Lower leg skin (tissue), 4 donors: Measurements from ENCODE around the gene RXRG. TPM values are rescaled to one million over a fixed set of nuclear protein-coding genes. Genes with fewer than 3 reads are reported as not detected.

ENCODE experiments used
- DNase-seq, 2 donors: peaks; one replicate each; pipeline ENCODE4 v3.0.0-alpha.2; 2019; ENCODE audit warnings: low spot score in 2 of 2
- H3K4me3 ChIP-seq: fragments of 200-600 bp; sonication (generic); 2 replicates; pipeline ENCODE4 v1.5.1; 2017; ENCODE audit warnings: mild to moderate bottlenecking, low read depth; ENCODE audit not compliant: poor library complexity, severe bottlenecking
- POLR2A ChIP-seq, 2 donors: fragments of 450-650 bp; IDR thresholded peaks; one replicate each; pipeline ENCODE4 v1.6.1; 2016 to 2017; ENCODE audit warnings: antibody characterized with exemption in 2 of 2, mild to moderate bottlenecking in 1 of 2, moderate library complexity in 1 of 2
- WGBS, 2 donors: methylation state at CpG; one replicate each; pipeline ENCODE4 v1.1.5; 2018; 5-methylcytosine and 5-hydroxymethylcytosine counted together
- intact Hi-C: fragments of 100-400 bp; cut with DNase I; formaldehyde crosslinking; loops from one replicate; pipeline ENCODE4 v1.15.0; 2023; ENCODE audit warnings: low total_unique reads
- total RNA-seq, 4 donors: library from RNA; depleted of rRNA; stranded (reverse); fragments of >200 nt; gene quantifications; one replicate each; pipeline ENCODE4 v1.1.0, GENCODE V29; 2016
- TF ChIP-seq, protein P1 (sequence below), 3 donors: fragments of 450-650 bp; IDR thresholded peaks; one replicate each; pipeline ENCODE4 v1.5.1; 2016; ENCODE audit warnings: antibody characterized with exemption in 3 of 3, mild to moderate bottlenecking in 3 of 3, moderate library complexity in 2 of 3

Gene RXRG
- total RNA-seq, 4 donors from 2014 or later, result 0.66 to 2.3 TPM; not detected in 2

DNA sequence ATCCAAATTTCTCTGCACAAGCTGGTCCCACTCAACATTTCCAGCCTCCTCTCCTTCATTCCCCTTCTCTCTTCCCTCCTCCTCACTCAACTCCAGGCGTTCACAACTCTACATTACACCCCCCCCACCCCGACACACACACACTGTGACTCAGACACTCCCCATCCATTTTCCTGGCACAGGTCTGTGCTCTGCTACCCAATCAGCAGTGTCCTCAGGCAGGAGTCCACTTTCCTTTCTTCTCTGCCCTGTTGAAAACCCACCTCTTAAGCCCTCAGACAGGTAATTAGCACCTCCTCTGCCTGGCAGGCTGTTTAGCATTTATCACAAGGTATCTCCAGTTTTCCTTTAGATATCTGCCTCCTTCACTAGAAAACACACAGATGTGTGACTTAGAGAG is 79.6 kb downstream of the RXRG start:
- no peak for TF ChIP-seq POLR2A (IDR thresholded peaks at IDR 0.05)
- TF ChIP-seq, protein P1, sequence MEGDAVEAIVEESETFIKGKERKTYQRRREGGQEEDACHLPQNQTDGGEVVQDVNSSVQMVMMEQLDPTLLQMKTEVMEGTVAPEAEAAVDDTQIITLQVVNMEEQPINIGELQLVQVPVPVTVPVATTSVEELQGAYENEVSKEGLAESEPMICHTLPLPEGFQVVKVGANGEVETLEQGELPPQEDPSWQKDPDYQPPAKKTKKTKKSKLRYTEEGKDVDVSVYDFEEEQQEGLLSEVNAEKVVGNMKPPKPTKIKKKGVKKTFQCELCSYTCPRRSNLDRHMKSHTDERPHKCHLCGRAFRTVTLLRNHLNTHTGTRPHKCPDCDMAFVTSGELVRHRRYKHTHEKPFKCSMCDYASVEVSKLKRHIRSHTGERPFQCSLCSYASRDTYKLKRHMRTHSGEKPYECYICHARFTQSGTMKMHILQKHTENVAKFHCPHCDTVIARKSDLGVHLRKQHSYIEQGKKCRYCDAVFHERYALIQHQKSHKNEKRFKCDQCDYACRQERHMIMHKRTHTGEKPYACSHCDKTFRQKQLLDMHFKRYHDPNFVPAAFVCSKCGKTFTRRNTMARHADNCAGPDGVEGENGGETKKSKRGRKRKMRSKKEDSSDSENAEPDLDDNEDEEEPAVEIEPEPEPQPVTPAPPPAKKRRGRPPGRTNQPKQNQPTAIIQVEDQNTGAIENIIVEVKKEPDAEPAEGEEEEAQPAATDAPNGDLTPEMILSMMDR (IDR thresholded peaks at IDR 0.05), result no peak
- intact Hi-C loops, result loop anchor here (10.0 kb wide), 1 partner anchor 221 kb away; no protein-coding TSS in a partner anchor
- DNase-seq, result no peak
- WGBS, 2 donors, result 13 to 34% methylated on average over 2 of the region's 2 CpGs
- H3K4me3 ChIP-seq, result no peak overlapping the region

DNA sequence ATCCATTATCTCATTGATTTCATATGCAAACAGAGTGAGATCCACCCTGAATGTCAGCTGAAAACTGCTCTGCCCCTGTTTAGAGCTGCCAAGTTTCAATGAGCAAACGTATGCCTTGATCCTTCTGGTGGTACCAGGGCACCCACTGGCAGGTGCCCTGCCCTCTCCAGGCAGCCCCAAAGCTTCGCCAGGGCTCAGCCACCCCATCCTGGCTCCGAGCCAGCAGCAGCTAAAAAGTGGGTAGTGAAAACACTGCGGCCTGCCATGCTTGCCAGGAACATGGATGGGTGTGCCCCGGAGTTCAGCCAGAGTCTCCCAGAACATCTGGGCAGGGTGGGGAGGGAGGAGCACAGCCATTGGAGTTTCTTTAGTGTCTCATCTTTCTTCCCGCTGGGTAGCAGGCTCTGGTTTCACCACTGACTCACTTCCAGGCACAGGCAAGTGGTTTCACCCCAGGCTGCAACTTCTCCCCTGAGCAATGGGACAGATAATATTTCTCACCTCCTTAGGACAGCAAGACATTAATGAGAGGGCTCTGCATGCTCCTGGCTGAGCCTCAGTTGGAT is 80.3 kb downstream of the RXRG start:
- intact Hi-C loops, result loop anchor here (10.0 kb wide), 1 partner anchor 220 kb away; no protein-coding TSS in a partner anchor
- WGBS, 2 donors, result 8 to 16% methylated on average over 6 of the region's 6 CpGs

DNA sequence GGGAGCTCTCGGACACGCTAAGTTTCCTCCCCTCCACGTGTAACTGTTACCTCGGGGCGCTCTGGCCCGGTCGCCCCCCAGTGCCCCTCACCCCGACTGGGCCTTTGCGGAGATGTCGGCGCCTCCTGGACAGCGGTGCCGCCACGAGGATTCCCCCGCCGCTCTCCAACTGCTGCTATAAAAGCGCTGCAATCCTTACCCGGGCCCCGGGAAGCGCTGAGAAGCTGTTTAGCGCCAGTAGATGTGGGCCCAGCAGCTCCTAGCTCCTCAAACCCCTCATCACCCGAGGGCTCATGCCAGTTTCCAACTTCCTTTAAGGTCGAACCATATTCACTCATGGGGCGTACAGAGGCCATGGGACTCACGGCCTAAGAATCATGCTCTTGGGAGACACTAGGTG is 88.0 kb downstream of the RXRG start:
- WGBS, 2 donors, result 46 to 49% methylated on average over 24 to 25 of the region's 25 CpGs
- intact Hi-C loops, result no loop called here
- TF ChIP-seq, protein P1 (IDR thresholded peaks at IDR 0.05), result no peak
- TF ChIP-seq POLR2A (IDR thresholded peaks at IDR 0.05), result no peak
- H3K4me3 ChIP-seq, result no peak overlapping the region
- DNase-seq, result no peak

More for the DNA sequence above, 80.3 kb downstream of the RXRG start:
- peak; percentile 81 to 95 for DNase-seq
- TF ChIP-seq, protein P1 (IDR thresholded peaks at IDR 0.05), result no peak
- no peak for TF ChIP-seq POLR2A (IDR thresholded peaks at IDR 0.05)
- H3K4me3 ChIP-seq, result no peak overlapping the region

DNA sequence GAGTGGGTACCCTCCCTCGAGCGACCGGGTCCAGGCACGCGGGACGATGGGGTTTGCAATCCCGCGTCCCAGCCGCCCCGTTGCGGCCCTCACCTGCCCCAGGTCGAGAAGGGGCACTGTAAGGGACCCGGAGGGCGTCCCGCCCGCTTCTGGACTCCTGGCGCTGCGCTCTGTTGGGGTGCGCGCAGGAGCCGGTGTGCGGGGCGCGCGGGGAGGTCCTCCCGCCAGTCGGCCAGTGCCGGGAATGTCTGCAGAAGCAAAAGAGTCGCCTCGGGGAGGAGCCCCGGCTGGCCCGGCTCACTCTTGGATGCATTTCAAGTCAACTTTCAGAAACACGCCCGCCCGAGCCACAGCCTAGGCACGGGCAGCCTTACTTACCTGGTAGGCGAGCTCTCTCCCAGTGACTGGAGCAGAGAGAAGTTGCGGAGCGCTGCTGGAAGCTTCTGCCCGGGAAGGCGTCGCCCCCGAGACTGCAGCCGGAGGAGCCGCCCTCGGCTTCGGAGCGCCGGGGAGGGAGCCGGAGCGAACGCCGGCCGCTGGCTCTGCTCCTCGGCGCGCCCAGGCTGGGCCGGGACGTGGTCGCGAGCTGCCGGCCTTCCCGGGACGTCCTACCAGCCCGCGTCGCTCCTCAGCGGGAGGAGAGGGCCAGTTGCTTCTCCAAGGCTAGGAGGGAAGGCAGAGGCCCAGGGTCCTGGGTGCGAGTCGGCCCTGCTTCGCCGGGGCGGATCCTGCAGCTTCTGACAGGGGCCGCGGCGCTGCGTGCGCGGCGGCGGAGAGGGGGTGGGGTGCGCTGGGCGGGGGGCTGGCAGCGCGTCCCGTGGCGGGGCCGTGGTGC is 88.7 kb downstream of the RXRG start, which contains the start of gene LMX1A:
Gene LMX1A, minus strand, starts transcription at position 739 of the 835 bp plus-strand sequence. CDS start 1,156 bp downstream, outside the sequence.
- TF ChIP-seq, protein P1 (IDR thresholded peaks at IDR 0.05), result no peak
- intact Hi-C loops, result no loop called here
- peak in 1 of 2 donors; percentile 91 for DNase-seq
- peak within 1 kb of the TSS; percentile 3 for H3K4me3 ChIP-seq
- WGBS, 2 donors, result 1 to 5% methylated on average over 23 to 64 of the region's 88 CpGs

DNA sequence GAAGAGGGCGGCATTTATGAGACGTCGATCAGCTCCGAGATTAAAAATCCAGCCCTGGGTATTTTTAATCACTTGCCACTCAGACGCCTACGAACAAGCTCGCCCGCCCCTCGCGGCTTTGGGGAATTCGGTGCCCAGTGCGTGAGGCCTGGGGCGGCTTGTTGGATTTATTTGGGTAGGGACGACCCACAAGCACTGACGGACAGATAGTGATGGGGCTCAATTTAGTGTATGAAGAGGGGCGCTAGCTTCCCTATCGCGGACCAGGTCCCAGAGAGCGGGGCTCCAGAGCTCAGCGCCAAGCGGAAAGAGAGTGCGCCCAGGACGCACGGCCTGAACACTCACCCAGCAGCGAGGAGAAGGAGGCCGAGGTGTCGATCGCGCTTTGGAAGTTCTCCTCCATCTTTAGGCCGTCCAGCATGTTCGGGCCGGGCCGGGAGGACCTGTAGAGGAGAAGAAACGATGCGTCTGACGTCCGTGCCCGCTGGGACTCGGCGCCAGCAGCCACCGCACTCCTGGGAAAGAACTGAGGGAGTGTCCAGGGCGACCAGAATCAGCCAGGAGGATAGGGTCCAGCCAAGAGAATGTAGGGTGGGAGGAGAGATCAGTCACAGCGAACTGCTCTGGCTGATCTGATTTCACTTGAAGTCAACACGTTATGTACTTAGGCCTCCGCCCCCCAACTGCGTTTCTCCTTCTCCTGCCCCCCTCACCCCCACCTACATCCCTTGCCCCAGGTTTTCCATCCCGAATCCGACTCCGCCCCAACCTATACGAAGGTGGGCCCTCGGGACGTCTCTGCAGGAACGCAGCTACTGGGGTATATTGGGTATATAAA is 89.6 kb downstream of the RXRG start:
- no peak overlapping the region for H3K4me3 ChIP-seq
- 17 to 24% methylated on average over 52 to 53 of the region's 53 CpGs for WGBS, 2 donors
- TF ChIP-seq POLR2A (IDR thresholded peaks at IDR 0.05), result no peak
- TF ChIP-seq, protein P1 (IDR thresholded peaks at IDR 0.05), result no peak
- no peak for DNase-seq
- intact Hi-C loops, result no loop called here
